ENCODE measurements around the gene GUCY1A1. TPM values are rescaled to one million over a fixed set of nuclear protein-coding genes. Genes with fewer than 3 reads are reported as not detected.

The GUCY1A1 gene
- total RNA-seq, 1 experiment from 2014 or later, result 25.7 TPM

DNA sequence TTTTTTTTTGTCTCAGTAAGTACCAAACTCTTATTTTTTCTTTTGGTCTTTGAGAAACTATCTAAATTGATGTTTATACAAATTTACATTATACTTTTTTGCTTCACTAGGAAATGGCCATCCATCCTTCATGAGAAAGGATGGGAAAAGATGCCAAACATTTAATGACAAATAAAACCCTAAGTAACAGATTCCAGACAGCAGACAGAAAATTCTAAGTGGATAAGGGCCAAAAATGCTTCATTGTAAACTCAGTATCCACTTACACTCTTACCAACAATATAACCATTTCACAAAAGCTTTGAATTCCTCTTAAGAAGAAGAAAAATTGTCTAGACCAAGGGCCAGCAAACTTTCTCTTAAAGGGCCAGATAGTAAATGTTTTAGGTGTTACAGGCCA, 95.7 kb downstream of the GUCY1A1 start:
- in situ Hi-C loops (cut with HindIII; ENCODE audit: low sequenced_read_pairs), result no loop called here
- no peak for DNase-seq (ENCODE audit: low spot score)

DNA sequence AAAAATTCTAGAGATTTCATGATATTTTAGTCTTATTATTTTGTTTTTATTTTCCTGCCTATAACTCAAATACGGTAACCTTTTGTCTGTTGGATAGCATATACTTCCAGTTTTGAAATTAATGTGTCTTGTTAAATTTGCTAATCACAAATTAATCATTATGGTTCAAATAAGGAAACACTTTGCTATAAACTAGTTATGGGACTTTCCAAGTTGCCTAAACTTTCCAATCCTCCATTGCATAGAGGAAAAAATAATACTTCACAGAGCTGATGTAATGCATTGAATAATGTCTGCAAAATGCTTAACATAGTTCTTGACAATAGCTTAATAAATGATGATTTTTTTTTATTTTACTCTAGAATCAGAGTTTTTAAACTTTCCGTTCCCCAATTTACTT, 96.9 kb downstream of the GUCY1A1 start:
- no peak for DNase-seq (ENCODE audit: low spot score)
- in situ Hi-C loops (cut with HindIII; ENCODE audit: low sequenced_read_pairs), result no loop called here

DNA sequence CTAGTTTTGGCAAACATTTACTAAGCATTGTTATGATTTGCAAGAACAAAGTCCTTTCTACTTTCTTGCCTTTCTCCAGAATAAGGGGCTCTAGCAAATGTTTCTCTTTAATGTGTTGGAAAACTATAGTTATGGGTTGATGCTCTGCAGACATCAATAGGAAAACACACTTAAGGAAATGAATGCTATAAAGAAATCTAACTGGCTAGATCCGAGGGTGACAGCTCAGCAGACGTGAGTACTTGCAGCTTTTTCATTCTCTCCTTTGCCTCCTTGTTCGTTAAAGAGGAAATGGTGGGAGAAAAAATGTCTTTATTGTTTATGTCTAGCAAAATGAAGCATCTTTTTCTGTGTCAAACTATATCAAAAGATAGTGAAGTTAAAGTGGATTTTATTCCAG, 98.5 kb downstream of the GUCY1A1 start:
- DNase-seq (ENCODE audit: low spot score), result no peak
- in situ Hi-C loops (cut with HindIII; ENCODE audit: low sequenced_read_pairs), result no loop called here

DNA sequence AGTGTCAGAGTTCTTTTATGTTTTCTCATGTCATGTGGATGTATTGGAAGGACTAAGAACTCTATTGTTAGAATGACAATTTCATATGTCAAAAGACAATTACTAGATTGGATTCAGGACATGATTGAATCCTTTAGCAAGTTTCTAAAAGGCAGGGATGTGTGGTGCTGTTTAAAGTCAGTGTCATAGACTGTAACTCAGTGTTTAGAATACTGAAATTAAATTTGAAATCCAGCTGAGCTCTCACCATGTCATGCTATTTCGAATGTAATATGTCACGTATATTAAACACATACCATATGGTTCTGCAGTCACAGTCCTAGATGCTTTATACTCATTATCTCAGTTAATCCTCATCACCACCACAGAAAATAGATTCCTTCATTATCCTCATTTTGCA, 100.0 kb downstream of the GUCY1A1 start:
- in situ Hi-C loops (cut with HindIII; ENCODE audit: low sequenced_read_pairs), result no loop called here
- DNase-seq (ENCODE audit: low spot score), result no peak

DNA sequence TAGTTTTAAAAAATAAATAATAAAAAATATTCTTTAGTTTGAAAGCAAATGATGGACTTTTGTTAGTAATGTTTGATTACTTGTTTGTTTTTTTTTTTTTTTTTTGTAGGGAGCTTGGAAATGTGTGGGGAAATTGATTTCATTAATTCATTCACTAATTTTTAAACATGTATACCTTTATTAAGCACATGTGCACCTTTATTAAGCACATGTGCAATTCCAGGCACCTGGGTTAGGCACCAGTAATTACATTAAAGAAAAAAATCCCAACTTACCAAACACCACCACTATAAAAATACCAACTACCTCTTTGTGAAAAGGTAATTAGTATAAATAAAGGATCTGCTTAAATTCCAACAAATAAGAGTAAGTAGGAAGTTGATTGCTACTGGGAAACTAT, 101.7 kb downstream of the GUCY1A1 start:
- in situ Hi-C loops (cut with HindIII; ENCODE audit: low sequenced_read_pairs), result no loop called here
- DNase-seq (ENCODE audit: low spot score), result no peak

DNA sequence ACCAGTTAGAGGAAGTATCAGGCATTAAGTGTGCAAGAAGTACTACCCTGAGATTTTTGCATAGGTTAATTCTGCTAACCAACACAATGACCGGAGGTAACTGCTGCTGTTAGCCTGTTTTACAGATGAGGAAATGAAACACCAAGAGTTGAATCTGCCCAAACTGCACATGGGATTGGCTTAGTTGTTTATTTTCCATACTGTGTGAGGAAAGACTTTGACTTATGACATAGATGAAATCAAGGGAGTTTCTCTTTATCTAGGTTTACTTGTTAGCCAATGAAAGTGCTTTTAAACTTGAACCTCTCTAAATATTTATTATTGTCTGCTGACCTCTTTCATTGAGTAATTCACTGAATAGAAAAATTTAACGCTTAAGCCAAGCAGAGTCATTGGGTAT, 102.4 kb downstream of the GUCY1A1 start:
- no peak for DNase-seq (ENCODE audit: low spot score)
- in situ Hi-C loops (cut with HindIII; ENCODE audit: low sequenced_read_pairs), result no loop called here

DNA sequence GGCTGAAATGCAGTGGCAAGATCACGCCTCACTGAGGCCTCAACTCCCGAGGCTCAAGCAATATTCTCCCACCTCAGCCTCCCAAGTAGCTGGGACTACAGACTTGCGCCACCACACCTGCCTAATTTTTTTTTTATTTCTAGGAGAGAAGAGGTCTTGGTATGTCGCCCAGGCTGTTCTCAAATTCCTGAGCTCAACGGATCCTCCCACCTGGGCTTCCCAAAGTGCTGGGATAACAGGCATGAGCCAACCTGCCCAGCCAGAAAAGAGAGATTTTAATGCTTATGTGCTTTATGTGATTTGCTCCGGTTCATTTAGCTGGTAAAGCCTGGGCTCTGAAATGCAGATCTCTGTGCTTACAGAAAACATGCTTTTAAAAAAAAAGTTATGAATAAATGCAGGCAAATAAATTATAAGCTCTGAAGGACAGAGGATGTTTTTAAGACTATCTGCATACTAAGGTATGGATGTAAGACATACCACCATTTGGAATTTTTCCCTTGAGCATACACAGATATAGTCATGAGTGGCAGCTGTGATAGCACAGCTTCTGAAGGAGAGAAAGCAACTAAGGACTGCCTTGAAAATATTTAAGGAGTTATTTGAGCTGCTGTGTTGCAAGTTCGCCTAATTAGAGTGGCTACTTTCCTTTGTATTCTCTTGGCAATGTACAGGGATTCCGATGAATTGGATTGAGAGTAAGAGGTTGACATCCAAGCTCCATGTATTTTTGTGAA, 106.0 kb downstream of the GUCY1A1 start:
- in situ Hi-C loops (cut with HindIII; ENCODE audit: low sequenced_read_pairs), result loop anchor here (10.0 kb wide), 1 partner anchor 328 kb away; no protein-coding TSS in a partner anchor
- DNase-seq (ENCODE audit: low spot score), result no peak

DNA sequence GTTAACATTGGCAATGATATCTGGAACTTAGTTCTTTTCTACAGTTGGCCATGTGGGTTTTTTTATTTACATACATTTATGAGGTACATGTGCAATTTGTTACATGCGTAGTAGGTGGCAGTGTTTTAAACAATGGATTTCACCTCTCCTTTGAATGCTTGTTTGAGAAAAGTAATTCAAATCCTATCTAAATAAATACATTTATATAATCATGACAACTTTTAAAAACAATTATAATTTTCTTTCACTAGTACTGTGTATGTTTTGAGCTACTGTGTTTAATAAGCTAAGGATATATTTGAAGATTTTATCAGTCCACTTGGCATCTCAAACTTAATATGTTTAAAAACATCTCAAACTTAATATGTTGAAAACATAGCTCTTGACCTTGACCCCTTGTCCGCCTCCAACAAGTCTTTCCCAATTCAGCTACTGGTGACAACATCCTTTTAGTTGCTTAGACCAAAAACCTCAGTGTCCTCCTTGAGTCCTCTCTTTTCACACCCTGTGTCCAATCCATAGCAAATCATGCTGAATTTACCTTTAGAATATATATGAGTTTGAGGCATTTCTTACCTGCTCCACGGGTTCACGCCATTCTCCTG, 106.7 kb downstream of the GUCY1A1 start:
- in situ Hi-C loops (cut with HindIII; ENCODE audit: low sequenced_read_pairs), result loop anchor here (10.0 kb wide), 1 partner anchor 328 kb away; no protein-coding TSS in a partner anchor

DNA sequence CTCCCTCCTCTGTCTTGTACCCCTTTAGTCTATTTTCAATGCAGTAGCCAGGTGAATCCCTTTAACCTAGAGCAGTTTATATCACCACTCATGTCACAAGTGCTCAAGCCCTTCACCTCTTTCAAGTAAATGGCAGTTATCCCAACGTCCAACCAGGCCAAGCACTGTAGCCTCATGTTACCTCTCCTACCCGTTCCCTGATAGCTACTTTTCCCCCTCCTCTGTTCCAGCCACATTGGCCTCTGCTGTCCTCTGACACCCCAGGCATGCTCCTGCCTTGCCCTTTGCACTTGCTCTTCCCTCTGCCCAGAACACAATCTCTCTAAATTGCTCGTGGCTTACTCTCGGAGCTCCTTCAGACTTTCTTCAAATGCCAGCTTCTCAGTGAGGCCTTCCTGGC, 107.4 kb downstream of the GUCY1A1 start:
- in situ Hi-C loops (cut with HindIII; ENCODE audit: low sequenced_read_pairs), result loop anchor here (10.0 kb wide), 1 partner anchor 329 kb away; no protein-coding TSS in a partner anchor
- no peak for DNase-seq (ENCODE audit: low spot score)

More for the DNA sequence above, 106.7 kb downstream of the GUCY1A1 start:
- no peak for DNase-seq (ENCODE audit: low spot score)

DNA sequence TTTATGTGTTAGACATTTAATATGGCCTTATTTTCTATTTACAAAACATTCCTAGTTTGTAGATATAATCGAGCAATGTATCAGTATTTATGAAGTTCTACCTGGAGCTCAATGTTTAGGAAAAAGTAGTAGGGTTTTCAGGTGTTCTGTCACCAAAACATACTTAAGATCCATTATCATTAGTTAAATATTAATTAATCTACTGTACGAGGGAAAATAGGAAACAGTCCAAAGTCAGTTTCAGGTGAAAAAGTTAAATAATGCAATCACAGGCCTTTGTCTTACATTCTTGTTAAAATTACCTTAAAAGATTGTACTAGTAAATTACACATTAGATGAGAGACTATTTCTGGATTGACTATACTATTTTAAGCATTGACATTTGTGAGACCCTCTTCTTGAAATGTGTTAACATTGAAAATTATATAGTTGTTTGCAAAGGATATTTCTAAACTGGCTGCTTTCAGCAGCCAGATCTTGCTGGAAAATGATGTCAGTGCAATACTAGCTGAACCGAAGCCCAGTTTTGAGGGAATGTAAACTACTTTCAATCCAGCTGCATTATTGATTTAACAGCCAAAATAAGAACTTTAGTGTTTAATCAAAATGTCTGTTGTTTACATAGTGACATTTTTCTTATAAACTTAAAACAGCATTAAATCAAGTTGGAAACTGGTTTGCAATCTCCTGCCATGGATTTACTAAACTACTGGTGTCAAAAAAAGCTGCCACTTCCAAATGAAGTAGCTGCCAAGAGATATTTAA, 111.5 kb downstream of the GUCY1A1 start:
- in situ Hi-C loops (cut with HindIII; ENCODE audit: low sequenced_read_pairs), result loop anchor here (10.0 kb wide), 1 partner anchor 333 kb away; no protein-coding TSS in a partner anchor
- no peak for DNase-seq (ENCODE audit: low spot score)

DNA sequence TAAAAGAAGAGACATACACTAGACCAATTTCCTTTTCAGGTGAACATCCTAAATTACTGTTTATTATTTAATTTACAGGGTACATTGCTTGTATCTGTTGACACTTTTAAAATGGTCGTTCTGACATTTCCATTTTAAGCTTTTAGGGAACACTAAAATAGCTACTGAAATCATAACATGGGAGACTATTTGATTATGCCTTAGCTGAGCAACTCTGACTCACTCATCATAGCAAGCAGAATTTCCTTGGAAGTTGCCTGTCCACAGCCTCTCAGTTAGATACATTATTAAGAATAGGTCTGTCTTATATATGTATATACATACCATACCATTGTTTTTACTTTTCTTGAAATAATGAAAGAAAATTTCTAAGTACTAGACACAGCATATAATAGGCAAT, 114.1 kb downstream of the GUCY1A1 start:
- no peak for DNase-seq (ENCODE audit: low spot score)
- in situ Hi-C loops (cut with HindIII; ENCODE audit: low sequenced_read_pairs), result no loop called here

DNA sequence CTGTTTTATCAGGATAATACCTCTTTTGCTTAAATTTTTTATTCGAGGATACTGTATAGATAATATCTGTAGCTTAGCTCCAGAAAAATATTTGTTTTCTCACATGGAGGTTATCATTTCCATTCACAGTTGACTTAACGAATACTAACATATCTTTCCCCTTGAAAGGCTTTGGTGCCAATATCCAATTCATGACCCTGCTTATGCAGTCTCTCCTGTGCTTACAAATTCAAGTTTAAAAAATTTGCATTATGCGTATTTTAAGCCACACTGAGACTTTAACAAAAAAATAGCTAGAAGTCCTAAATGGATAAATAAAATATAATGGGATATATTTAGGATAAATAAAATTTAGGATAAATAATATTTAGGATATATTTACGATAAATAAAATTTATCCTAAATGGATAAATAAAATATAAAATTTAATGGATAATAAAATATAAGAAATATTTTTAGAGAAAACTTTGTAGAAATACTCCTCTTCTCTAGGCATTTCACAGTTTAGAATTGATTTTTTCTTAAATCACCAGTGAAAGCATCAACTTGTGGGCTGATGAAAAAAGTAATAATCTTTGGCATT, 114.7 kb downstream of the GUCY1A1 start:
- in situ Hi-C loops (cut with HindIII; ENCODE audit: low sequenced_read_pairs), result no loop called here
- no peak for DNase-seq (ENCODE audit: low spot score)

Other genes with a start within 250 kb of the GUCY1A1 start
- gene GUCY1B1, start 92.2 kb downstream of the GUCY1A1 start, total RNA-seq (2014; rRNA removed; shearing (Covaris generic)), result 34.4 and 37.3 TPM in 2 replicates
- not detected in 2 replicates for gene ASIC5, start 199.4 kb downstream of the GUCY1A1 start, total RNA-seq (2014; rRNA removed; shearing (Covaris generic))
- gene TDO2, start 236.8 kb downstream of the GUCY1A1 start, total RNA-seq (2014; rRNA removed; shearing (Covaris generic)), result 29.7 and 45.9 TPM in 2 replicates